HG03439 (cell line): ENCODE measurements around the gene FBXO21.
A peak's percentile ranks its signal among the peaks of the same experiment; 100 is the strongest.
"Not testable (repeated sequence)": the region's sequence is repeated elsewhere in the genome, so short reads cannot be mapped to it uniquely, and the experiment has no call there.

Experiments
- ATAC-seq: cut with Tn5 transposase; IDR thresholded peaks from one replicate; pipeline ENCODE4 v1.9.1; 2021; ENCODE audit warnings: mild to moderate bottlenecking, moderate library complexity; ENCODE audit not compliant: unreplicated experiment

The FBXO21 gene

DNA sequence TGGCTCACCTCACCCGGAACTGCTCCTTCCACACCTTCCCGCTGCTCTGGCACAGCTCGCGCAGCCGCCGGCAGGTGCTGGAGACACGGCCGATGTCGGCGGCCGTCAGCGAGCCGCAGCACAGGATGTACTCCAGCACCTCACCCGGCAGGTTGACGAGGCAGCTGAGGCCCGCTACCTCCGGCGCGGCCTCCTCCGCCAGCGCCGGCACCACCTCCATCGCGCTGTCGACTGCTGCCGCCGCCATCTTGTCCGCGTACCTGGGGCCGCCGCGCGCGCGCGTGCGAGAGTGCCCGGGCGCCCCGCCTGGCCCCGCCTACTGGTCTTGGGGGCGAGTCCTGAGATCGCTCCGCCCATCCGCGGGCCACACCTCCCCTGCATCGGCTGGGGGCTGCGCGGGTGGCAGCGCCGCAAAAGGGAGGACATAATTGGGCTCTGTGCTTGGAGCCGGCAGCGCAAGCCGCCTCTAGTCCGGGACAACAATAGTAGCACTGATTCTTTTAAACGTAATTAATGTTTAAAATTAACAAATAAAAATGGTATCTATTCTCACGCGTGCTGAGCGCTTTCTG, at the start of gene FBXO21:
Gene FBXO21 (minus strand): TSS at position 261 of the 572 bp plus-strand sequence. CDS start 14 bp downstream, at position 247.
- peak; percentile 91 for ATAC-seq

GRCh38 chr12:117236456-117237001, 46.3 kb upstream of the FBXO21 start:
- ATAC-seq: peak; percentile 64

- ATAC-seq: no peak
Measured at GRCh38 chr12:117235261-117235660, 45.0 kb upstream of the FBXO21 start.

- ATAC-seq: no peak
Measured at GRCh38 chr12:117234441-117234840, 44.2 kb upstream of the FBXO21 start.

DNA sequence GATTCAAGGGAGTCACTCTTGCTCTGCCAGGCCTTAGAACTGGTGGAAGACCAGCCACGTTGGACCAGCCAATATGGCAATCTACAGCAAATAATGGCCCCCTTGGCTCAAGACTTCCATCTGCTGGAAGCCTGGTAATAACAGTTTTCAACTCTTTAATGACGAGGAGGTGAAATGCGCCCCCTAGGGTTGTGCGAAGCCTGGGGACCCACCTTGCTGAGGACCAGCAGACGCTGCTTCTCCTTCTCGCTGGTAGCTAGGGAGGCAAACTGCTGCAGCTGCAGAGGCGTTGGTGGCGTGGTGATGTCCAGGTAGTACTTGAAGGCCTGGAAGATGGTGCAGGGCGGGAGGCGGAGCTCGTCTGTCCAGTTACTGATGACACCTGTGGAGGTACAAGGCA, 41.5 kb upstream of the FBXO21 start:
- no peak for ATAC-seq

DNA sequence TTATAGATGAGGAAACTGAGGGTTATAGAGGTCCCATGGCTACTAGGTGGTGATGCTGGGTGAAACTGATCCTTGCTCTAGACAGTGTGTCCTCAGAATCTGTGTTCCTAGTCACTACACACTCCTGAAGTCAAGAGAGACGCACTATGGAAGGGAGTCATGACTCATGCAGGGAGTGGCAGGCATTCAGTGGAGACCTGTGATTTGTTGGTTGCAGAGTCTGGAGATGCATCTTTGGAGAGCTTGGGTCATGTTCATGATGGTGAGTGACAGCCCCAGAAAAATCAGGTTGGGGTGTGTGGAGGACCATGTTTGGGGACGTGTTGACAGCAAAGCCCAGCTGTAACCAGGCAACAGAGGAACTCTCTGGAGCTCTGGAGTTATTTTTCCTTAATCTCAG, 38.0 kb upstream of the FBXO21 start:
- ATAC-seq: no peak

DNA sequence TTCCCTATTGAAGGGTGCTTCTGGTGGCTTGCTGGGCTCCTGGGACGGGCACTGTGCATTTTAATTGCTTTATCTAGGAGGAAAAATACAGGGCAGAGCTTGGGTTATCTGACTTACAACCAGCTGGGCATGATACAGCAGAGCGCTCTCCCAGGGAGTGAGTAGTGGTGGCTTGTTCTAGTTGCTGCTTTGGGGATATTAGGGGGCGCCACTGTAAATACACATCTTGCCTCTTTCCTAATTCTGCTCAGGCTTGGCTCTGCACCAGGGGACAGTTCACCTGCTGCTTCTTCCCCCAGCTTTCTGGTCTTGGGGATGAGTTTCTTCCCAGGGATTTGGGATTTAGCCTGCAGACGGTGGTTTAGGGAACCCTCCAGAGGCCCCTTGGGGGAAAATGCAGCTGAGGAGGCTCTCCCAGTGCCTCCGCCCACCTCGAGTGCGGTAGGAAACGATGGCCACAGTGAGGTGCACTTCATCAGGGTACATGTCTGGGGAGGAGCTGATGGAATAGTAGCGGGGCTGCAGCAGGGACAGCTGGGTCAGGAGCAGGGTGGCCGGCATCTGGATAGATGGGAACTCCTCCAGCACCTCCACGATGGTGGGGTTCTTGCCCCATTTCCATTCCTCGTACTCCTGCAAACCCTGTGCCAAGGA, 36.9 kb upstream of the FBXO21 start:
- ATAC-seq: no peak

- no peak for ATAC-seq
Measured at GRCh38 chr12:117226505-117226904, 36.2 kb upstream of the FBXO21 start.

DNA sequence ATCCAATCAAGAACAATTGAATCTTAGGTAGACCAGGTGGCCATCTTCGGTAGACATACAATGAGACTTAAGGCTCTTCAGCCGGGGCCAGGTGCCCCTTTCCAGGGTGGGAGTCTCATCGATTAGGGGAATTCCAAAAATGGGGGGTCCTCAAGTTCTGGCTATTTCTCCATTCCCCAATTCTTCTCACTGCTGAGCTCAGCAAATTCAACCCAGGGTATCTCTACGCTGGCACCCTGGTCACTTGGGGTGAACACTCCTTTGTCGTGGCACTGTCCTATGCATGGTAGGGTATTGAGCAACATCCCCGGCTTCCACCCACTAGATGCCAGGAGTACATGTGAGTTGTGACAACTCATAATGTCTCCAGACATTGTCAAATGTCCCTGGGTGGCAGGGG, 34.9 kb upstream of the FBXO21 start:
- no peak for ATAC-seq

- ATAC-seq: not testable (repeated sequence)
Measured at GRCh38 chr12:117220947-117221346, 30.7 kb upstream of the FBXO21 start.

DNA sequence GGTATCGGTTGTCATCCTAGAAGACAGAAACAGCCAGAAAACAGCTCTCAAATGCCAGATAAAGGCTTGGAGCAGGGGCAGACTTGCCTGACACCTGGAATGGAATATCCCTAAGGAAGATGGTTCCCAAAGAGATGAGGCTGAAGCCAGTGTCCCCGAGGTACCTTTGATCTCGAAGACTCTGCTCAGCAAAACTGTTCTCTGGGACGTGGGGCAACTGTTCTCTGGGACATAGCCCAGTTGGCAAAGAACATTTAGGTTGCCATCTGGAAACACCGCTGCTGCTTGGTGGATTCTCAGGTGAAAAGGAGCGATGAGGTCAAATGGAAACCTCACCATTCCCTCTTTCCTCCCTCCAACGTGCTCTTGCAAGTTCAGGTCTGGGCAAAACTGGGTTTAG, 27.9 kb upstream of the FBXO21 start:
- no peak for ATAC-seq

DNA sequence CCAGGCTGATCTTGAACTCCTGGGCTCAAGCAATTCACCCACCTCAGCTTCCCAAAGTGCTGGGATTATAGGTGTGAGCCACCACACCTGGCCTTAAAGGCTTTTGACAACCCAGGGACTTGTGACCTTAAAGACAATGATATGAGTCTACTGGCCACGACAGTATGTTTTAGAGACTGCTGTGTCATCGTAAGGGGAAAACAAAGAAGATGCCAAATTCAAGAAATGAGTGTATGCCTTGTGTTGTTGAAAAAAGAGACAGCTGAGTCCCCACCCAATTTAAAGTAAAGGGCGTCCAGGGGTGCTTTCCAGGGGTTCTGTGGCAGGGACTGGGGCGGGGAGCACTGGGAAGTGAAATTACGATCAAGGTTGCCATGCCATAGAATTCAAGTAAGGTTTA, 26.4 kb upstream of the FBXO21 start:
- ATAC-seq: no peak

GRCh38 chr12:117214797-117215196, 24.5 kb upstream of the FBXO21 start:
- no peak for ATAC-seq

DNA sequence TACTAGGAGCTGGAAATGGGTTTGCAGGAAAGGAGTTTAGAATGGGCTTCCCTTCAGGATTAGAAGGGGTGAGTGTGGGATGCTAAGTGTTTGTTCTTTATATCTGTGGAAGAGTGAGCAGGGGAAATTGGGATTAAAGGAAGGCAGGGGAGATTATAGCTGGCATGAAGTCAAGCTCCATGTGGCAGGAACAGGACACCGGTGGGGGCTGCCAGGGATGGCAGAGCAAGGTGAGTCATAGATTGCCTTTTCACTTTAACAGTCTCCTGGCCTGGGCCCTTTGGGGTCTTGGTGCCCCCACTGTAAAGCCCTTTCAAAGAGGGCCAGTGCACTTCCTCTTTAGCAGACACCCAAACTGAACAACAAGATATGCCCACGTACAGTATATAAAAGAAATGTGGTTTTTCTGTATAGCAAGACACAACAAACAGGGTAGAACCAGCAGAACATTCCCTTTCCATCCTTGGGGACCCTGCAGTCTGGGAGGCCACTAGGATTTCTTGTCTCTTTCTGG, 23.1 kb upstream of the FBXO21 start:
- no peak for ATAC-seq

DNA sequence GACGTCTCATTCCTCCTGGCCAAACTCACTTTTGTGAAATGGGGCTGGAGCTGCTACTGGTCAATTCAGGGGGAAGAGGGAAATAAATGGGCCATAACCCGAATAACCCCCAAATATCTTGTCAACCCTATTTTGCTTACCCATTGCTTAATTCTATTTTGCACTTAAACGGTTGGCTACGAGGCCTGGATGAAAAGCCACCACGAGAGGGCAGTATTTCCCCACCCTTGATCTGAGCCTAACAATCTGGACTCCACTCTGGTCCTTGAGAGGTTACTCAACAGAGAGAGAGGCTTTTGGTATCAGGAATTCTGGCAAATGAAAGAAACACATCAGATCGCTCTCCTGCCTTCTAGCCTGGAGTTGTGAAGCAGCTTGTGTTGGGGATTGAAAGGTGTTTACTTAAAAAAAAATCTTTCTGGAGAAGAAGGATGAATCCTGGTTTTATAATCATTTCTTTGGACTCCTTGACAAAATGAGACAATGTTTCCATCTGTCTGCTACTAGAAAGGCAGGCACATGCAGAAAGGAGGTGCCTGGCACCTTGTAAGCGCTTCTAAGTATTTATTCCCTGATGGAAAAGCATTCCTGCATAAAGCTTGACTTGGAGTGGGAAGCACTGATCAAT, 22.4 kb upstream of the FBXO21 start:
- ATAC-seq: no peak

DNA sequence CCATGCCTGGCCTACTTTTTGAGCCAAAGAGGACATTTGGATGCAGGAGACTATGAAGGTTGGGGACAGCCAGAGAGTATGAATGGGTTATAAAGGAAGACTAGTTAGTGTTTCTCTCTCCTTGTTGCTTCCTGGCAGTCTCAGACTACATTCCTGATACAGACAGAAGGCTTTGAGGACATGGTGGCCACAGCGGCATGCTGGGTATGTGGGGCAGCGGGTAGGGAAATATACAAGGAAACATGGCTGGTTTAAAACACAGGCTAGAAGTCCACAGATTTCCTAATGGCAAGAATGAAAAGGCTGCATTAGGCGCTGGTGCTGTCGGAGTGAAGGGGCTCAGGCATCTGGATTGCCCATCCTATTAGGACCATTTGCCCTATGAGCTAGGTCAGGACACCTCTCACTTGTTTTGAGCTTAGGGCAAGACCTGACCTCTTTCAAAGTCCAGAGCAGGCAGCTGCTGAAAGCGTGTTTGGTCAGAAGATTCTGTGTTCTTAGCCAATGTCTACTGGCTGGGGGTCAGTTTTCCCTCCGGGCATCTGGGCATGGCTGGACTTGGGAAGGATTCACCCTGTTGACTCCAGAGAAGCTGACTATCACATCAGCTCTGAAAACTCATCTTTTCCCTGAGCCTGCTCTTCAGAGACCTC, 20.1 kb upstream of the FBXO21 start:
- ATAC-seq: no peak

GRCh38 chr12:117209626-117210025, 19.4 kb upstream of the FBXO21 start:
- no peak for ATAC-seq

GRCh38 chr12:117208811-117209455, 18.7 kb upstream of the FBXO21 start:
- ATAC-seq: no peak

- ATAC-seq: no peak
Measured at GRCh38 chr12:117208206-117208605, 17.9 kb upstream of the FBXO21 start.

GRCh38 chr12:117207675-117208074, 17.4 kb upstream of the FBXO21 start:
- ATAC-seq: no peak

- ATAC-seq: no peak
Measured at GRCh38 chr12:117202556-117202955, 12.3 kb upstream of the FBXO21 start.
